Activated CD8-positive, alpha-beta memory T cell treated with anti-CD3 and anti-CD28 coated beads for 1 hour (primary cell): ENCODE data around the gene SLC8A1.

Experiments used
- DNase-seq, 2 donors: peaks; one replicate each; pipeline ENCODE4 v3.0.0-alpha.2; 2020; ENCODE audit warnings: low read depth in 1 of 2; ENCODE audit errors: extremely low read depth in 1 of 2

SLC8A1 gene

DNA sequence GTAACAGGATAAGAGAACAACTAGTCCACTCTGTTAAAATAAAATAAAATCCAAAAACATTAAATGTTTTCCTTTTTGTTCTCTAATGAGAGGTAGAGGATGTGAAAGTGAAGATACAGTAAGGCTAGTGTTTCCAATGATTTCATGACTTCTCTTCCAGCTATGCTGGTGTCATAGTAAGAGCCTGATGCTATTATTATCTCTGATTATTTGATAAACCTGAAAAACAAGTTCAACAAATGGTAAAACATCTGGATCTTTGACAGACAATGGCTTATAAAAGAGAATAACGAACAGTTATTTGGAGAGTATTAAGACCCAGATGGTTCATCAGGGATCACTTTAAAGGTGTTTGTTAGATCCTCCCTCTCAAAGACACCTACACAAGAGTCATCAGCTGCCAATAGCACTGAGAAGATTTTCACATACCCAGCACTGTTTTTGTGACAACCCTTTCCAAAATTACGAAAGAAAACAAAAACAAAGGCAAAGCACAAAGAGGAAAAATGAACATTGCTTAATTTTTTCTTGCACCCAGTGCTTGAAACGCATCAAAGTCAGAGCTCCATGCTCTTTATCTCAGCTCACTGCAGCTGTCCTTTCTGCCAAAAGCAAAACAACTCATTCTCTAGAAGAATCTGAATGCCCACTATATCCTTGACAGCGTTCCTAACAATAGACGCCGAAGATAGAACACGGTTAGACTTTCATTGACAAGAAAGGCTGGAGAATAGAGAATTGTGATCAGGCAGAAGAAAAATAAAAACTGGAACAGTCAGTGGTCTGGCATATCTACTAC is 168.6 kb downstream of the SLC8A1 start:
- no peak for DNase-seq

DNA sequence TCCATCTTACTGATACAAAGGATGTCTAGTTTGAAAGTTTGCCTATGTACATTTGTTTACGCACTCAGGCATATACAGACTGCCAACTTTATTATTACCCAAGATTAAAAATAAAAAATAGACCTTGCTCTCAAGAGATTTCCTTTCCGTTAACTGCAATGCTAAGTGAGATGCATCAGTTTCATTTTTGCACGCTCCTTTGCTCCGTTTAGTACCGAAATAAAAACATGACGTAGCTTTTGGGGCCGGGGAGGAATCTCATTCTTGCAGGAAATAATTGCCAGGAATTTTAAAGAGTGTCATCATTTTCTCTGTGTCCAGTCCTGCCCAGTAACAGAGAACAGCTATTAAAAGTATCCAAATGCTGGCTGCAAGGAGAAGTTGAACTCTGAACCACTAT is 169.5 kb downstream of the SLC8A1 start:
- no peak for DNase-seq

DNA sequence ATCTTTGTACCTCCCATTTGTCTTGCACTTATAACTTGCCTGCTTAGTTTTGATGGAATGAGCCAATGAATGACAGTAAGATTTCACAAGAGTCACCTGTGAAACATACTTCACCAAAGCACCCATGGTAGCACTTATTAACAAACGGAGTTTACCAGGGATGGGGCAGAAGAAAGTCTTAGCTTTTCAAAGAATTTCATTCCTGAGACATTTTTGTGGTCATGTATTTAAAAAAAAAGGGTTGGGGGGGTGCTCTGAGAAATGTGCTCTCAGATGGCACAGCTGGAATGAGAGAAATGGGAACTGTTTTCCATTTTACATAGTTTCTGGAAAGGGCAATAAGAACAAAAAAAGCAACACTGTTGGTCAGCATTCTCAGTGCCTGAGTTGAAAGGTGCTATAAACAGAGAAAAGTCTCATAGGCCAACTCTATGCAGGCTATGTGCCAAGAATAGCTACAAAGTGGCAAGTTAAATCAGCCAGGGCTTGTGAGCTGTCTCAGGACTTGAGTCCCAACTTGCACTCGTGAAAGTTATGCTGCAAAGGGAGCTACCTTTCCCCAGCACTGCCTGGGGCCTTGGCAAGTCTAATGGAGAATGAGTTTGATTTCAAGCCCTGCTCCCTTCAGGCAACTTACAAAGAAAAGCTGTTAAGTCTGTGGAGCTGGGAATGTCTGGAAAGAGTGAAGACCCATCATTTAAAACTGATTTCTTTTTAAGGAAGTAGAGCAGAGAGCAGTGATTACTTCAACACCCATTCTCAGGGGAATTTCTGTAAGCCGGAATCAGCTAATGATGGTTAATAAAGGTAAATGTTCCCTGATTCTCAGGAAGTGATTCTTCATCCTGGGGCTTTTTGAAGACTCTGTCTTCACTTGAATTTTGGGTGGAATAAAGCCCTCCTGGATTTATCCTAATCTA is 170.6 kb downstream of the SLC8A1 start:
- DNase-seq: no peak

DNA sequence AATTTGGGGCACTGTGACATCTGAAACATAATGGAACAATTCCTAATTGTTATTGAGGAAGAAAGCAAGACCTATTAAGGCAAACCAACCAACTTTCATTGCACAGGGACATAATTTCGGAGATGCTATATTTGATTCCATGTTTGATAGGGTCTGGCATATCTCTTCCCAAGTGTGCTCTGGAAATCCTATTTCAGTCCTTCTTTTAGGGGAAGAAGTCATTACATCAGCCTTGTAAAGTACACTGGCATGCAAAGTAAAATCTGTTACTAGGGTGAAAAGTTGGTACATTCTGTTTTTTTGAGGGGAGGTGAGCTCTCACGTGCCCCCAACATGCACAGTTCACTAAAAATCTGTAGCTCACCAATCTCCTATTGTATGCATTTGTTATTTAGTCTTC is 172.4 kb downstream of the SLC8A1 start:
- no peak for DNase-seq

DNA sequence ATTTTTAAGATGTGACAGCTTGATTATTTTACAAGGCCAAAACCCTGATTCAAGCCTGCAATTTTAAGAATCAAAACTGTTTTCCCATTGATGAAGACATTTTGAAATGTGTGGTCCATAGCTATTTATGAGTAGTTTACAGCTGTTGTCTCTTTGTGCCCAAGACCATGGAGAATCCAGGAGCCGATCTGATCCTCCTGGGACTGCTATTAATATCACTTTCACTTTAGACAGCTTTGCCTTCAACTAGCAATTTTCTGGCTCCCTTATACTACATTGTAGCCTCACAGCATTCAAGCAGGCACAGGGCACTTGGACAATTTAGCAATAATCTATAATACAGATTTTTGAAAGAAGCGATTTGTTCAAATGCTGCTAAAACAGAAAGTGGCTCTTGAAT is 172.9 kb downstream of the SLC8A1 start:
- no peak for DNase-seq

DNA sequence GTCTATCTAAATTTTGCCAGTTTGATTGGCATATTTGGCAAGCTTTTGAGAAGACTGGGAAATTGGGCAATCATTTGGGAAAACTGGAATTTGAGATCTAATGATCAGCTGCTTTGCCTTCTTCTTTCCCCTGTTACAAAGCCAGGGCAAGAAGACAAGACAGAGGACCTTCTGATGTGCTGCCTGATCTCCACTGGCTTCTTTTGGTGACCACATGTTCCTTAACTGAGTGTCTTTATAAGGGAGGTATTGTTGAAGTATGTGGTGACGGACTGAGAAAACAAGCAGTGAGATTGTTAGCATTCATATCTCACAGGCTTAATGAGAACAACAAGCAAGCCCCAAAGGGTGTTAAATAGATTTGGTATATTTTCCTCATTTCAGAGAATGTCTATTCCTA is 175.8 kb downstream of the SLC8A1 start:
- no peak for DNase-seq

DNA sequence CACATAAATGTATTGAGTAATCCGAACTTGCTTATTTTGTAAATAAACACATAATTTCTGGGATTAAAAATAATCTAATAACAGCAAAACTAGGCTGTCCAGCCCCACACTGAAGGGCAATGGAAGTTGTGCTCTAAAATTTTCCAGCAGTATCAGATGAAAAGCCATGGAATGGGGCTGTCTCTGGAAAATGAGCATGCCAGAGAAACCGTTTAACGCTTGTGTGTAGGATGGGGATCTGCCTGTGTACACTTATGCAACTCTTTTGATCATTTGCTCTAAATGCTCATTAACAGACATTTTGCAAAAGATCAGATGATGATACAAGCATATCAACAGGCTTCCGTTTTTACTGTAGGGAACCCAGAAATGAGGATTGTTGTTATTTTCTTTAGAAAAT is 177.6 kb downstream of the SLC8A1 start:
- DNase-seq: no peak

DNA sequence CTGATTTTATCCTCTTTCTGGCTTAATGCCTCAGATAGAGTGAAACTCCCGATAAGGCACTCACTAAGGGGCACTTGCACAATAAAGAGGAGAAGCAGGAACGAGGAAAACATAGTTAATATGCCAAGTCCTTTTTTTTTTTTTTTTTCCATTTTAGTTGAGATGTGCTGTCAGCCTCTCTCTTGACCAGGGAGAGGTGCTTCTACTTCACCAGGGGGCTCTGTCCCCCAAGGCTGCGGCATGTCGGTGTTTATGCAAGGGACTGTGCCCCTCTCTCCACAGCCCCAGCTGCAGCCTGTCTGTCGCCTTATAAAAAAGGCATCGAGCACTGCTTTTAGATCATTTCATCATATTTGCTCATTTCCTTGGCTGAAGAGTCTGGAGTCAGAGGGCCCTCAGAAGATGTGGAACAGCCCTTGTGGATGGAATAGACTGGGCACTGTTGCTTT is 178.1 kb downstream of the SLC8A1 start:
- DNase-seq: no peak

DNA sequence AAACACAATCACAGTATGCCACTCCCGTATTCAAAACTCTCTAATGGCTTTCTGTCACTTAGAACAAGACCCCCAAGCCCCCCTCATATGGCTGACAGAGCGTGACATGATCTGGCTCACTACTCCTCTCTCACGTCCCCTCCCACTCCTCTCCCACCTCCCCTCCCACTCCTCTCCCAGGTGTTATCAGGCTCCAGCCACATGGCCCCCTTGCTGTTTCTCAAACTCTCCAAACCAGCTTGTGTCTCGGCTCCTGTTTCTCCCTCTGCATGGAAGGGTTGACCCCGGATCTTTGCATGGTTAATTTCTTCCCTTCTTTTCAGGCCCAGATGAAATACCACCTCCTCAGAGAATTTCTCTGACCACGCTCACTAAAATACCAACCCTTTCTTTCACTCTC is 180.8 kb downstream of the SLC8A1 start:
- DNase-seq: no peak

DNA sequence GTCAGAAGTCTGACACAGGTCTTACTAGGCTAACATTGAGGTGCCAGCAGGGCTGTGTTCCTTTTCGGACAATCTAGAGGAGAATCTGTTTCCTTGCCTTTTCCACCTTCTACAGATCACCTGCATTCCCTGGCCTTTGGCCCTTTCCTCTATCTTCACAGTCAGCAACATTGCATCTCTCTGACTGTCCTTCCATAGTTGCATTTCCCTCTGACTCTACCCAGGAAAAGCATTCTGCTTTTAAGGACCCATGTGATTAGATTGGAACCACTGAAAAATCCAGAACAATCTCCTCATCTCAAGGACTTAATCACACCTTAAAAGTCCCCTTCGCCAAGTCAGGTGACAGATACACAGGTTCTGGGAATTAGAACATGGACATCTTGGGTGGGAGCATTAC is 181.5 kb downstream of the SLC8A1 start:
- DNase-seq: no peak

DNA sequence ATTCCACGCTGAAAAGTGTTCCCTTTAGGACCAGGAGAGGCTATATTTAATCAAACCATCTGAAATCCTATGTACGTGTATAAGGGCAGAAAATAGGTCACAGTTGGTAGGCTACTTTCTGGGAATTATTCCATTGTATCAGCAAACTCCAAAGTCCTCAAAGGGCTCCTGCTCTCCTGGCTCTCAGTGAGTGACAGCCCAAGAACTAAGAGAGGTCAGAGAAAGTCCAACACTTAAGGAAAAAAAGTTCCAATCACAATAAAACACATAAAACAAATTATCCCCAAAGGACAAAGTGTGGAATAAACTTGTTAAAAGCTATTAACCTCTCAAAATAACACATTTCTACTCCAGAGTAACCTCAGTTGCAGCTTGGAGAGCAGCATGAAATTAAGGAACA is 183.3 kb downstream of the SLC8A1 start:
- no peak for DNase-seq

DNA sequence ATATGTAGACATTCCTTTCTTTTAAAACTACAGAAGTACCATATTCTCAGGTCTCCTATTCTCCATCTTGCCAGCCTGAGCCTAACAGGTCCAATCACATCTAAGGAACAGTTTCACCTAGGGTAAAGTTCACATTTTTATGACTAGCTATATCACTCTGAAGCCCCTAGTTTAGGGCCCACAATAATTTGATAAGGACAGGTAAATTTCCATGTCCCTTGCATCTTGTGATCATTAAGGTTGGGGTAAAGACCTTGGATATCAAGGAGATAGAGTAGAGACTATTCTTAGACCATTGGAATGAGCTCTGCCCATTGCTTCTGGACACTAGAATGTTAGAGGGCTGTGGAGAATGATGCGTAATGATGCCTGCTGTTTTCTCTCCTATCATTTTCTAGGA is 185.7 kb downstream of the SLC8A1 start:
- no peak for DNase-seq

DNA sequence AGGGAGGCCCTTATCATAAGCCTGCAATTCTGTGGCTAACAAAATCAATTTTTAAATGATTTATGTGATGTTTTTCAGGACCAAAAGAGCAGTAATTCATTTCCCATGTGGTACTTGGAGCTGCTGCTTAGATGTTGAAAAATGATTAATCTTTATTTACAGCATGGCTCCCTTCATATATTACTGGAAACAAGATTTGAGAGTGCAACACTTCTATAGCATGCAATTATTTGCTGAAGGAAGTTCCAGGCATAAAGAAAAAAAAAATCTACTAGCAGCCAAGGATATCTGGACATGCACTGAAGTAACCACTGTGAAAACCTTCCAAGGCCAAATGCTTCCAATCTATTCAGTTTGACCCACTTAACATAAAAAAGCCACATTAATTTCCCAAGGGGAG is 186.3 kb downstream of the SLC8A1 start:
- no peak for DNase-seq

DNA sequence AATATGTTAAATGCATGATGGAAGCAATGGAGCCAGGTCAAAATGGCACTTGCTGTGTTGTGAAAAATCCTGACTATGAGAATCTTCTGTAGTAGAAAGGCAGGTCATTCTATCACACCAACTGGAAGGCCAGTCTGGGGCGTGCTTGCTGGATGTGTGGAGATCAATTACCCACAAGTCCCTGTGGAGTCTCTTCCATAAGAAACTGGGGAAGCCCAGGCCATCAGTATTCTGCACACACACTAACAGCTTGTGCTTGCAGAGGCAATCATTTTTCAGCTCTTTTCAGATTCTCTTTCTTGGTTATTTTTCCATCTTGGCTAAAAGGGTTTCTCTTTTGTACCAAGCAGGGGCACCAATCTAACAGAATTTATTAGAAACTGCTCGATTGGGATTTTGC is 190.8 kb downstream of the SLC8A1 start:
- no peak for DNase-seq

DNA sequence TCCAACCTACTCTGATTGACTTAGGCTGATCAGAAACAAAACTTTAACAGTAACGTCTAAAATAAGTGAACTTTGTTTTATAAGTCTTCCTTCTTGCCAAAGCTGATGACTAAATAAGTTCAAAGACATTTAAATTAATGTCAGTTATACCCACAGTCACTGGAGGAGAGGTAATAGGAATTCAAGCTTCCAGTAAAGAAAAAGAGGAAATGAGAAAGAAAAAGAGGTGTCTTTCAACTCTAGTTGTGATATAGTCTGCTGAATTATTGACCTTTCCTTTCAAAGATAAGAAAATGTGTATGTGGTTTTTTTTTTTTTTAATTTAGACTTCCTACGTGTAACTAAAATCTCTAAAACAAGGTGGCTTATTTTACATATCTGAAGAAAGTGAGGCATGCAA is 191.5 kb downstream of the SLC8A1 start:
- no peak for DNase-seq

DNA sequence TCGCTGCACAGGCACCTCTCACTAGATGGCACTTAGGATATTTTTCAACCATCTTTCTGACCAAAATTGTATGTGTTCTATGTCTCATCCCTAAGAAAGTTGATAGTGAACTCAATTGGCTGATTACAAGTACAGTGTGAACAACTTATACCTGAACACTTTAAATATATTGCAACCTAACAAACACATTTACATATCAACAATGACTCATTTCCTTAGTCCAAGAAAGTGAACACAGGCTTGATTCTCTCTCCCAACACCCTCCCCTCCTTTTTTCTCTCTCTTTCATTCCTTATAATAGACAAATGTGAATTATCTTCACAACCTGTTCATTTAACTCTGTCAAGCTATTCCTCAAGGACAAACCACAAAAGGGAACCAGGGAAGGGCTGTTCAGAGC is 192.0 kb downstream of the SLC8A1 start:
- no peak for DNase-seq

DNA sequence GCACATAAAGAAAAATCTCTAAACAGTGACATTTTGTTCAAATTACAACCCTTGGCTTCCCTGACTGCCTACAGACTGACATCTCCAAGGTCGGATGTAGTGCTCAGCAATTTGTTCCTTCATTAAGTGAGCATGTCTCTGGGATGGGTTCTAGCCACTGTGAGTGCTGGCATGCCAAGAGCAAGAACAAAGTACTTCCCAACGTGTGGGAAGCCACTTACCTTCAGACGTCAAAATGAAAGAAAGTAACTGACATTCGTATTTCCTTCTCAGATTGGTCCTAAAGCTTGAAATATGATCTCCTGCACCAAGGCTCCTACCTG is 193.8 kb downstream of the SLC8A1 start:
- no peak for DNase-seq

DNA sequence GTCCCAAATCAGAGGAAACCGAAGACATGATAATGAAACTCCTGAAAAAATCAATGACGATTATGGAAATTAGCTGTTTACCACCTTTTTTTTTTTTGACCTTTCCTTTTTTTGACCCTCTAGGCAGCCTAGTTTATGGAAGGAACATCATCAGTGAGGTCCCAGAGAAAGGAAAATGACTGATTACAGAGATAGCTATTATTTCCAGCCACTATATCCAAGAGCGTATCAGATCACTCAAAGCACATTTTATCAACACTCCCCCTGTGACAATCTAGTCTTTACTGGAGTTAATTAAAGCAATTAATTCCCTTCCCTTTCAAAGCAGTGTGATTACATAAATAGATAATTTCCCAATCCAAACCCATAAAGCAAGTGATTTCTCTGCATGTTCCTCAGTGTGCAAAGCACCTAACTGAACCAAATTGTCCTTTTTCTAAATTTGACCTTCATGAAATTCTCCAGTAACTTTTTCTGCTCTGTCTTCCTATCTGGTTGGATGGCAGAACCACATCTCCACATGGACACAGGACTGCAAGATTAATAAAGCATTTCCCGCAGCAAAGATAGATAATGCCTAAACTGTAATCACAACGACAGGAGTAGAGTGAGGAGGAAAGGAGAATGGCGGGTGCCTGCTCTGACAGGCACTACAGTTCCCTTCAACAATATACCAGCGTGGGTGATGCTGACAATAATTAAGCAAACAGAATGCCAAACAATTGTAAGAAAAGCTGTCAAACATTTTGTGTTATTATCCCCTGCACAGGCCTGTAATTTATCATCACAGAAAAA is 194.4 kb downstream of the SLC8A1 start:
- no peak for DNase-seq

DNA sequence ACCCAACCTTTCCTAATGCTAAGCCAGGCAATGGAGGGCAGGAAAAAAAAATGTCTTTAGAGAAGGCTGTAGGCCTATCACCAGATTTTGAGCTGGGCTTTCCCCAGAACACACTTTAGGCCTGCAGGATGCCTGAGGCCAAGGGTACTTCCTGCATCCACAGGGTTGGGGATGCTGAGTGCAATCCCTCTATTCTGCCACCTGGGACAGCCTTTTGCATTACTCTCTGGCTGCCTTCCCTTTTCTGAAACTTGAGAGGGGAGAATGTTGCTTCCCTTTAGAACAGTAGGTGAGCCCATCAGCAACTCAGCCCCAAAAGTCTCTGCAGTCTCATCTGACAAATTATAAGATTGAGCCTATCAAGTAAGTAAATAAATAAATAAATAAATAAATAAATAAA is 195.2 kb downstream of the SLC8A1 start:
- no peak for DNase-seq

DNA sequence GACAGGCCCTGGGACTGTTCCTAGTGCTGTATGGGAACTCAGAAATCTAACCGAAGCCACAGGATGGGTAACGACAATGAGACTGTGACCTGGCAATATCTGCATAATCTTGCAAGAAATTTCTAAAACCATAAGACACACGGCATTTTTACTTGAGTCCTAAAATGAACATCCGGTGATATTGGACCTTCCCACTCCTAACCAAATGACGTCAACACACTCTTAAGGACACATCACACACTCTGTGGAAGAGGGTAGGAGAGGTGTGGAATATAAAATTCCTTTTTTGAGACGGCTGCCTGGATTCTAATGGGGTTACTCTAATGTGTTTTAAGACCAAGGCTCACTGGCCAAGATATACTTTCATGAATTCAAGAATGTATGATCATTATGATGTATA is 195.9 kb downstream of the SLC8A1 start:
- no peak for DNase-seq

DNA sequence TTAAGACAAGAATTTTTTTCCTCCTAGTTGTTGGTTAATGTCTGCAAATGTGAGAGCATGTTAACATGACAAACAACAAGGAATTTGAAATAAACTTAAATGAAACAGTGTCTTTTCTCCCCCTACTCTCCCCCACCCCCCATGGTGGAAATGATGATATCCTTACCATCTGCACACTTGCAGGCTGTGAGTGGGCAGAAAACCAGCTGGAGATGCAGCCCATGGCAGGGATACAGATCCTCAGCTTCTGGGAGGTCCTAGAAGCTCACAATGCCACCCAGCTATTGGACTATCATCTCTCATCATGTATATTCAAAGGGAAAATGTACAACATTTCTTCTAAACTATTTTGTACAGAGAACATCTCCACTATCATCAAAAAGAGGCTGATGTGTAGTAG is 196.8 kb downstream of the SLC8A1 start:
- DNase-seq: no peak
